SK-N-SH treated with all-trans-retinoic acid at 6 μM for 48 hours (cell line): ENCODE measurements around the gene TMEM259.

Source experiments
- ATAC-seq: fragments of 200-7000 bp; cut with Tn5 transposase; 3 replicates; pipeline ENCODE4 v1.9.1; 2020; ENCODE audit warnings: mild to moderate bottlenecking, moderate library complexity
- ARNTL ChIP-seq: fragments of 450-650 bp; formaldehyde crosslinking; IDR thresholded peaks from 2 replicates; pipeline ENCODE4 v1.5.0; 2020; ENCODE audit warnings: low read depth, mild to moderate bottlenecking, moderate library complexity, borderline replicate concordance
- BACH2 ChIP-seq: fragments of 250-450 bp; sonication (Bioruptor Pico); IDR thresholded peaks from 2 replicates; pipeline ENCODE4 v1.9.0; 2021; ENCODE audit warnings: mild to moderate bottlenecking, borderline replicate concordance
- CSDC2 ChIP-seq: fragments of 250-450 bp; sonication (Bioruptor Pico); IDR thresholded peaks from 2 replicates; pipeline ENCODE4 v1.5.0; 2020; ENCODE audit warnings: mild to moderate bottlenecking, moderate library complexity
- ESRRG ChIP-seq: fragments of 250-450 bp; sonication (Bioruptor Pico); IDR thresholded peaks from 2 replicates; pipeline ENCODE4 v1.6.1; 2021; ENCODE audit warnings: mild to moderate bottlenecking
- GLIS3 ChIP-seq: fragments of 250-450 bp; sonication (Bioruptor Pico); IDR thresholded peaks from 2 replicates; pipeline ENCODE4 v1.5.0; 2020; ENCODE audit warnings: mild to moderate bottlenecking, moderate library complexity
- ISL1 ChIP-seq: fragments of 250-450 bp; sonication (Bioruptor Pico); IDR thresholded peaks from 2 replicates; pipeline ENCODE4 v2.1.2; 2022; ENCODE audit warnings: mild to moderate bottlenecking, moderate library complexity
- OSR1 ChIP-seq: fragments of 250-450 bp; sonication (Bioruptor Pico); IDR thresholded peaks from 2 replicates; pipeline ENCODE4 v1.8.0; 2022; ENCODE audit warnings: moderate library complexity, mild to moderate bottlenecking, inconsistent platforms
- POU6F1 ChIP-seq: fragments of 250-450 bp; sonication (Bioruptor Pico); IDR thresholded peaks from 2 replicates; pipeline ENCODE4 v1.8.0; 2021; ENCODE audit warnings: low read depth, mild to moderate bottlenecking, moderate library complexity, borderline replicate concordance
- PPARA ChIP-seq: fragments of 250-450 bp; sonication (Bioruptor Pico); IDR thresholded peaks from 2 replicates; pipeline ENCODE4 v1.5.0; 2020; ENCODE audit warnings: mild to moderate bottlenecking, borderline replicate concordance
- RARB ChIP-seq: fragments of 250-450 bp; sonication (Bioruptor Pico); IDR thresholded peaks from 2 replicates; pipeline ENCODE4 v1.8.0; 2021; ENCODE audit warnings: mild to moderate bottlenecking, moderate library complexity
- SNAI2 ChIP-seq: fragments of 250-450 bp; sonication (Bioruptor Pico); IDR thresholded peaks from 2 replicates; pipeline ENCODE4 v1.5.0; 2020; ENCODE audit warnings: mild to moderate bottlenecking, moderate library complexity
- TOX ChIP-seq: fragments of 250-450 bp; sonication (Bioruptor Pico); IDR thresholded peaks from 2 replicates; pipeline ENCODE4 v1.8.0; 2021; ENCODE audit warnings: mild to moderate bottlenecking, moderate library complexity, borderline replicate concordance
- TSHZ2 ChIP-seq: fragments of 250-450 bp; sonication (Bioruptor Pico); IDR thresholded peaks from 2 replicates; pipeline ENCODE4 v1.5.0; 2020; ENCODE audit warnings: mild to moderate bottlenecking, moderate library complexity
- ZC3H10 ChIP-seq: fragments of 250-450 bp; sonication (Bioruptor Pico); IDR thresholded peaks from 2 replicates; pipeline ENCODE4 v1.5.1; 2021; ENCODE audit warnings: mild to moderate bottlenecking, moderate library complexity
- ZFP3 ChIP-seq: fragments of 250-450 bp; sonication (Bioruptor Pico); IDR thresholded peaks from 2 replicates; pipeline ENCODE4 v1.5.0; 2020; ENCODE audit warnings: mild to moderate bottlenecking, moderate library complexity
- ZFP30 ChIP-seq: fragments of 450-650 bp; formaldehyde crosslinking; IDR thresholded peaks from 2 replicates; pipeline ENCODE4 v1.5.0; 2022; ENCODE audit warnings: mild to moderate bottlenecking, moderate library complexity
- ZNF565 ChIP-seq: fragments of 450-650 bp; formaldehyde crosslinking; conservative IDR thresholded peaks from 2 replicates; pipeline ENCODE4 v1.5.0; 2020; ENCODE audit warnings: low read depth, mild to moderate bottlenecking, moderate library complexity
- ZNF70 ChIP-seq: fragments of 450-650 bp; formaldehyde crosslinking; IDR thresholded peaks from 2 replicates; pipeline ENCODE4 v1.5.0; 2020; ENCODE audit warnings: mild to moderate bottlenecking, moderate library complexity
- ZNF8 ChIP-seq: fragments of 450-650 bp; formaldehyde crosslinking; IDR thresholded peaks from 2 replicates; pipeline ENCODE4 v1.5.0; 2020; ENCODE audit warnings: mild to moderate bottlenecking, moderate library complexity
- TF ChIP-seq, protein P1 (sequence below): fragments of 250-450 bp; sonication (Bioruptor Pico); IDR thresholded peaks from 2 replicates; pipeline ENCODE4 v1.8.0; 2020; ENCODE audit warnings: mild to moderate bottlenecking, moderate library complexity, borderline replicate concordance
- TF ChIP-seq, protein P2 (sequence below): fragments of 250-450 bp; sonication (Bioruptor Pico); IDR thresholded peaks from 2 replicates; pipeline ENCODE4 v1.5.1; 2020; ENCODE audit warnings: low read depth, mild to moderate bottlenecking, moderate library complexity

TMEM259 gene

GRCh38 chr19:1038978-1039645, 18.2 kb upstream of the TMEM259 start:
- TF ChIP-seq ZFP3 (CRISPR knock-in tag) (peak; percentile 100), ZFP30 (CRISPR knock-in tag) (no peak)
- ATAC-seq = peak; percentile 0; the same call in 2 of the 3 replicates

DNA sequence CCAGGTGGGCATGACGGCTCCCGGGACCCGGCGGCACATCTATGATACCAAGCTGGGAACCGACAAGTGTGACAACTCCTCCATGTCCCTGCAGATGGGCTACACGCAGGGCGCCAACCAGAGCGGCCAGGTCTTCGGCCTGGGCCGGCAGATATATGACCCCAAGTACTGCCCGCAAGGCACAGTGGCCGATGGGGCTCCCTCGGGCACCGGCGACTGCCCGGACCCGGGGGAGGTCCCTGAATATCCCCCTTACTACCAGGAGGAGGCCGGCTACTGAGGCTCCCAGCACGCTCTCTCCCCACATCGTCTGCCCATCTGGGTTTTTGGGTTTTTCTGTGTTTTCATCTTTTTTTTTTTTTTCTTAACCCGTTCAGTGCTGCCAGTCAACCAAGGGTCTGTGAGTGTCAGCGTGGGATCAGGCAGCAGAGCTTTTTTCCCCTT, 16.7 kb upstream of the TMEM259 start:
- TF ChIP-seq ZNF70 (no peak), BACH2 (CRISPR knock-in tag) (no peak), PPARA (CRISPR knock-in tag) (no peak), ZFP30 (CRISPR knock-in tag) (no peak)
- TF ChIP-seq, protein P1, sequence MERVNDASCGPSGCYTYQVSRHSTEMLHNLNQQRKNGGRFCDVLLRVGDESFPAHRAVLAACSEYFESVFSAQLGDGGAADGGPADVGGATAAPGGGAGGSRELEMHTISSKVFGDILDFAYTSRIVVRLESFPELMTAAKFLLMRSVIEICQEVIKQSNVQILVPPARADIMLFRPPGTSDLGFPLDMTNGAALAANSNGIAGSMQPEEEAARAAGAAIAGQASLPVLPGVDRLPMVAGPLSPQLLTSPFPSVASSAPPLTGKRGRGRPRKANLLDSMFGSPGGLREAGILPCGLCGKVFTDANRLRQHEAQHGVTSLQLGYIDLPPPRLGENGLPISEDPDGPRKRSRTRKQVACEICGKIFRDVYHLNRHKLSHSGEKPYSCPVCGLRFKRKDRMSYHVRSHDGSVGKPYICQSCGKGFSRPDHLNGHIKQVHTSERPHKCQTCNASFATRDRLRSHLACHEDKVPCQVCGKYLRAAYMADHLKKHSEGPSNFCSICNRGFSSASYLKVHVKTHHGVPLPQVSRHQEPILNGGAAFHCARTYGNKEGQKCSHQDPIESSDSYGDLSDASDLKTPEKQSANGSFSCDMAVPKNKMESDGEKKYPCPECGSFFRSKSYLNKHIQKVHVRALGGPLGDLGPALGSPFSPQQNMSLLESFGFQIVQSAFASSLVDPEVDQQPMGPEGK (CRISPR knock-in tag) = no peak
- no peak for ATAC-seq

GRCh38 chr19:1035998-1036621, 15.2 kb upstream of the TMEM259 start:
- TF ChIP-seq ISL1 (CRISPR knock-in tag) (no peak), ZNF565 (CRISPR knock-in tag) (no peak), ARNTL (CRISPR knock-in tag) (no peak), TOX (no peak), RARB (no peak), ZNF8 (CRISPR knock-in tag) (no peak), ZNF70 (no peak), ZFP3 (CRISPR knock-in tag) (no peak), ZFP30 (CRISPR knock-in tag) (no peak), CSDC2 (no peak), OSR1 (no peak), SNAI2 (no peak), TSHZ2 (CRISPR knock-in tag) (no peak), ESRRG (CRISPR knock-in tag) (no peak)
- TF ChIP-seq, protein P2, sequence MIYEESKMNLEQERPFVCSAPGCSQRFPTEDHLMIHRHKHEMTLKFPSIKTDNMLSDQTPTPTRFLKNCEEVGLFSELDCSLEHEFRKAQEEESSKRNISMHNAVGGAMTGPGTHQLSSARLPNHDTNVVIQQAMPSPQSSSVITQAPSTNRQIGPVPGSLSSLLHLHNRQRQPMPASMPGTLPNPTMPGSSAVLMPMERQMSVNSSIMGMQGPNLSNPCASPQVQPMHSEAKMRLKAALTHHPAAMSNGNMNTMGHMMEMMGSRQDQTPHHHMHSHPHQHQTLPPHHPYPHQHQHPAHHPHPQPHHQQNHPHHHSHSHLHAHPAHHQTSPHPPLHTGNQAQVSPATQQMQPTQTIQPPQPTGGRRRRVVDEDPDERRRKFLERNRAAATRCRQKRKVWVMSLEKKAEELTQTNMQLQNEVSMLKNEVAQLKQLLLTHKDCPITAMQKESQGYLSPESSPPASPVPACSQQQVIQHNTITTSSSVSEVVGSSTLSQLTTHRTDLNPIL = no peak
- TF ChIP-seq, protein P1 (CRISPR knock-in tag) = no peak

DNA sequence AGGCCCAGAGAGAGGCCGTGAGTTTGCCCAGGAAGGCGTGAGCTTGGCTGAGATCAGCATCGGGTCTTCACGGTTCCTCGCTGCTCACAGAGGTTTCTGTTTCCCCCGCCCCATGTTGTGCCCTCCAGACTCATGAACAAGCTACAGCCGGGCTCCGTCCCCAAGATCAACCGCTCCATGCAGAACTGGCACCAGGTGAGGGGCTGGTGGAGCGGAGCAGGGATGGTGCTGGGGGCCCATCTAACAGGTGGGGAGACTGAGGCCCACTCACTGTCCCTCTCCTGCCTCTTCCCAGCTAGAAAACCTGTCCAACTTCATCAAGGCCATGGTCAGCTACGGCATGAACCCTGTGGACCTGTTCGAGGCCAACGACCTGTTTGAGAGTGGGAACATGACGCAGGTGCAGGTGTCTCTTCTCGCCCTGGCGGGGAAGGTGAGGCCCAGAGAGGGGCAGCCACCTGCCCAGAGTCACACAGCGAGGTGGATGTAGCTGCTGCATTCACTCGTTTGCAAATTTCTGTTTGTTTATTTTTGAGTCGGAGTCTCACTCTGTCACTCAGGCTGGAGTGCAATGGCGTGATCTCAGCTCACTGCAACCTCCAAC, 11.4 kb upstream of the TMEM259 start:
- ATAC-seq = no peak
- TF ChIP-seq, protein P1 (CRISPR knock-in tag) = no peak
- TF ChIP-seq BACH2 (CRISPR knock-in tag) (no peak), ZC3H10 (CRISPR knock-in tag) (no peak), CSDC2 (no peak), ZNF8 (CRISPR knock-in tag) (no peak), ZNF70 (no peak), TOX (no peak), ZFP30 (CRISPR knock-in tag) (no peak), ESRRG (CRISPR knock-in tag) (no peak), ZFP3 (CRISPR knock-in tag) (no peak), POU6F1 (CRISPR knock-in tag) (no peak), GLIS3 (CRISPR knock-in tag) (no peak), RARB (no peak), SNAI2 (no peak)

More at GRCh38 chr19:1035998-1036621, 15.2 kb upstream of the TMEM259 start:
- ATAC-seq = no peak
